ENCODE measurements around the gene MKI67. TPM values are rescaled to one million over a fixed set of nuclear protein-coding genes. Genes with fewer than 3 reads are reported as not detected.

MKI67 gene
- polyA plus RNA-seq, 2 of the 4 experiments (the other 2 are of a cell fraction), result 33.8 to 51.7 TPM

GRCh38 chr10:128072941-128073645 is 53.1 kb downstream of the MKI67 start:
- WGBS (ENCODE audit: missing lambda C conversion rate), result 61% methylated on average over 14 of the region's 14 CpGs
- ChIA-PET CTCF (interaction anchor here (1.0 to 7.0 kb wide), 6 partner anchors 11 to 357 kb away, joined by 3 to 89 read pairs (median 5); partner anchors contain the start of gene PTPRE), POLR2A (no interaction called here)
- no peak for DNase-seq (ENCODE audit: low read depth in 1 of 2, low spot score in 1 of 2)
- no peak for FAIRE-seq
- TF ChIP-seq EP300 (IDR thresholded peaks at IDR 0.05) (no peak), ZC3H11A (IDR thresholded peaks at IDR 0.05) (no peak), RARB (CRISPR knock-in tag; IDR thresholded peaks at IDR 0.05) (no peak), ESRRA (IDR thresholded peaks at IDR 0.05; ENCODE audit: borderline replicate concordance, low read length) (no peak), HMGXB4 (CRISPR knock-in tag; IDR thresholded peaks at IDR 0.05; ENCODE audit: borderline replicate concordance) (no peak)
- Histone ChIP-seq H3K4me1 (no peaks in the 10 kb centered on the region), H3K27ac (no peak overlapping the region), H3K9me3 (no peaks in the 10 kb centered on the region), H3K4me2 (no peak overlapping the region), H3K4me3 (no peak overlapping the region)
- ATAC-seq, result no peak

- WGBS (ENCODE audit: missing lambda C conversion rate), result 62% methylated on average over 6 of the region's 6 CpGs
- DNase-seq (ENCODE audit: low read depth in 1 of 2, low spot score in 1 of 2), result no peak
- no peaks in the 10 kb centered on the region for H3K4me1 ChIP-seq
- ATAC-seq, result no peak
- H3K4me2 ChIP-seq, result no peak overlapping the region
- H3K27ac ChIP-seq, result no peak overlapping the region
- FAIRE-seq, result no peak
- H3K4me3 ChIP-seq, result no peak overlapping the region
- no peaks in the 10 kb centered on the region for H3K9me3 ChIP-seq
- CTCF ChIA-PET, result interaction anchor here (1.0 to 7.0 kb wide), 9 partner anchors 9 to 356 kb away, joined by 3 to 89 read pairs (median 6); partner anchors contain the start of gene PTPRE
- POLR2A ChIA-PET, result no interaction called here
- TF ChIP-seq ESRRA (IDR thresholded peaks at IDR 0.05; ENCODE audit: borderline replicate concordance, low read length), result no peak
- no peak for TF ChIP-seq MAX (IDR thresholded peaks at IDR 0.05)
- TF ChIP-seq ZSCAN20 (CRISPR knock-in tag; IDR thresholded peaks at IDR 0.05), result no peak
- TF ChIP-seq SMC3 (IDR thresholded peaks at IDR 0.05), result no peak
- TF ChIP-seq BHLHE40 (IDR thresholded peaks at IDR 0.05; ENCODE audit: low read depth, low read length), result no peak
- no peak for TF ChIP-seq FOSB (CRISPR knock-in tag; IDR thresholded peaks at IDR 0.05)
- TF ChIP-seq ZFP36 (IDR thresholded peaks at IDR 0.05; ENCODE audit: borderline replicate concordance, partially characterized antibody), result no peak
Observed at GRCh38 chr10:128072046-128072445, 54.2 kb downstream of the MKI67 start.

- no peak for DNase-seq (ENCODE audit: low read depth in 1 of 2, low spot score in 1 of 2)
- no peak for ATAC-seq
- Histone ChIP-seq H3K27ac (no peak overlapping the region), H3K4me2 (no peak overlapping the region), H3K4me3 (no peak overlapping the region), H3K9me3 (no peaks in the 10 kb centered on the region), H3K4me1 (no peaks in the 10 kb centered on the region)
- 37% methylated on average over 9 of the region's 9 CpGs for WGBS (ENCODE audit: missing lambda C conversion rate)
- TF ChIP-seq ZNF302 (CRISPR knock-in tag; IDR thresholded peaks at IDR 0.05) (no peak), NR3C1 (IDR thresholded peaks at IDR 0.05) (no peak), KDM1A (IDR thresholded peaks at IDR 0.05; ENCODE audit: low read depth) (no peak), ZSCAN20 (CRISPR knock-in tag; IDR thresholded peaks at IDR 0.05) (no peak), FOSL2 (IDR thresholded peaks at IDR 0.05) (no peak), FOSL2 (CRISPR knock-in tag; IDR thresholded peaks at IDR 0.05) (no peak), TFCP2L1 (CRISPR knock-in tag; IDR thresholded peaks at IDR 0.05) (no peak), POLR2AphosphoS2 (conservative IDR thresholded peaks at IDR 0.05; ENCODE audit: low read length) (no peak), EP300 (IDR thresholded peaks at IDR 0.05) (no peak)
- CTCF ChIA-PET, result interaction anchor here (0.6 to 7.0 kb wide), 12 partner anchors 9 to 356 kb away, joined by 3 to 89 read pairs (median 4); partner anchors contain the start of gene PTPRE
- no peak for FAIRE-seq
- POLR2A ChIA-PET, result no interaction called here
Observed at GRCh38 chr10:128071417-128071782, 54.8 kb downstream of the MKI67 start.
